ENCODE results near the gene RASA4B. TPM values are rescaled to one million over a fixed set of nuclear protein-coding genes. Genes with fewer than 3 reads are reported as not detected.
"Not testable (repeated sequence)": the region's sequence is repeated elsewhere in the genome, so short reads cannot be mapped to it uniquely, and the experiment has no call there.

Gene RASA4B
- total and polyA plus RNA-seq, 2 experiments from 2014 or later, result 0.99 to 1.5 TPM

DNA sequence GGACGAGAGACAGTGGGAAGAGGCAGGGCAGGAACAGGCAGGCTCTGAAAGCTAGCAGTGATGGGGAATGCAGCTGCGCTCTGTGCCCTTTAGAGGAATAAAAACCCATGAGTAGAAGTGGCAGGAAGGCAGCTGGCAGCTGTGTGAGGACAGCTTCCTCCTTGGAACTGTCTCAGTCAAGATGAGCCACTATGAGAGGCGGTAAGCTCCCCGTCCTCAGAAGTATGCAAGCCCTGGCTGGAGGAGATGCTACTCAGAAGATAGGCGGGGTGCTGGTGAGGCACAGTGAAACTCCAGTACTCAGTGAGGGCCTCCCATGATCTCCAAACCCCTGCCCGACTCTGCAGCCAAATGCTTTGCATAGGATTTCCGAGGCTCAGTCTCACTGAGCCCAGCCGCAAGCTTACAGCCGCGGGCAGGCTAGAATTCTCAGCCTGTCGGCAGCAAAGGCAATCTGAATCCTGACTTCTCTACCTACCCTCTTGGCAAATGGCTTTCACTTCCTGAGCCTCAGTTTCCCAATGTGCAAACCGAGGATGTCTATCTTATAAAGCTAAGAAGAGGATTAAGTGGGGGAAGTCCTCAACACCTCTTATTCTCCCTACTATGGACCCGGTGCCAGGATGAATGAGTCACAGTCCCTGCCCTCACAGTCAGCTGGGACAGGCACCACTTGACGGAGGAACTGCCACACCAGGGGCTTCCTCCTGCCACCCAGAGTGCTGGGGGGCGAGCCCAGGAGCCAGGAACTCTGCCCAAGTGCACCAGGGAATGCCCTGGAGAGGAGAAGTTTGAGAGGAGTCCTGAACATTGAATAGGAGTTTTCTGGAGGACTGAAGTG is 2.5 kb downstream of the RASA4B start:
- H3K36me3 ChIP-seq (ENCODE audit: insufficient read depth); H3K4me1 Mint-ChIP-seq; H3K79me2 ChIP-seq (replicated peaks; ENCODE audit: insufficient read depth); H3K27me3 Mint-ChIP-seq (ENCODE audit: insufficient read depth, low read depth, poor library complexity); H3K36me3 Mint-ChIP-seq (ENCODE audit: low read depth); H3K9me2 ChIP-seq (ENCODE audit: insufficient read depth); DNase-seq (ENCODE audit: low spot score); H4K20me1 ChIP-seq (replicated peaks; ENCODE audit: insufficient read depth); H3K4me2 ChIP-seq; H3K27ac Mint-ChIP-seq; ATAC-seq; H2AFZ ChIP-seq; H3K4me1 ChIP-seq (ENCODE audit: insufficient read depth); H3K4me3 ChIP-seq; H3F3A ChIP-seq (replicated peaks; ENCODE audit: low read depth); H3K27ac ChIP-seq (ENCODE audit: low read depth); H3K4me3 Mint-ChIP-seq; H3K9me3 Mint-ChIP-seq; H3K27me3 ChIP-seq (ENCODE audit: insufficient read depth): not testable (repeated sequence)

DNA sequence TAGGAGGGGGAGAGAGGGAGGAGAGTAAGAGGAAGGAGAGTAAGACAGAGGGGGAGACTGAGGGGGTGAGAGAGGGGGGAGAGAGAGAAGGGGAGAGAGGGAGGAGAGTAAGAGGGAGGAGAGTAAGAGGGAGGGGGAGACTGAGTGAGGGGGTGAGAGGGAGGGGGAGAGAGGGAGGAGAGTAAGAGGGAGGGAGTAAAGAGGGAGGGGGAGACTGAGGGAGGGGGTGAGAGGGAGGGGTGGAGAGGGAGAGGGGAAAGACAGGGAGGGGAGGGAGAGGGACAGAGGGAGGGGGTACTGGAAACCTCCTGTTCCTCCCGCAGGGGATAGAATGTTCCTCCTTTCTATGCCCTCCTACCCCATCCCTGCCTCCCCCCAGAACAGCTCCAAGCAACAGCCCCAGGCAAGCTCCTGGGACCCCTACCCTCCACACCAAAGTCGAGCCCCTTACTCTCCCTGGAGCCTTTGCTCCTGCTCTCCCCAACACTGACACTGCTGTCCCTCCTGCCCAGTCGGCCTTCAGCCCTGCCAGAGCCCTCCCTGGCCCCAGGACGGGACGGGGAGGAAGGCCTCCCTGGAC is 4.8 kb downstream of the RASA4B start:
- H3K9me2 ChIP-seq (ENCODE audit: insufficient read depth); H3K4me2 ChIP-seq; H4K20me1 ChIP-seq (replicated peaks; ENCODE audit: insufficient read depth); H3K27ac Mint-ChIP-seq; H3K79me2 ChIP-seq (replicated peaks; ENCODE audit: insufficient read depth); H3K36me3 Mint-ChIP-seq (ENCODE audit: low read depth); H3K27me3 Mint-ChIP-seq (ENCODE audit: insufficient read depth, low read depth, poor library complexity); H3K9me3 Mint-ChIP-seq; H3K4me3 Mint-ChIP-seq; H3K4me1 ChIP-seq (ENCODE audit: insufficient read depth); ATAC-seq; H3K4me1 Mint-ChIP-seq; H3F3A ChIP-seq (replicated peaks; ENCODE audit: low read depth); H3K4me3 ChIP-seq; H3K27ac ChIP-seq (ENCODE audit: low read depth); H3K36me3 ChIP-seq (ENCODE audit: insufficient read depth); H2AFZ ChIP-seq; H3K27me3 ChIP-seq (ENCODE audit: insufficient read depth): not testable (repeated sequence)
- peak; percentile 34 for DNase-seq (ENCODE audit: low spot score)

DNA sequence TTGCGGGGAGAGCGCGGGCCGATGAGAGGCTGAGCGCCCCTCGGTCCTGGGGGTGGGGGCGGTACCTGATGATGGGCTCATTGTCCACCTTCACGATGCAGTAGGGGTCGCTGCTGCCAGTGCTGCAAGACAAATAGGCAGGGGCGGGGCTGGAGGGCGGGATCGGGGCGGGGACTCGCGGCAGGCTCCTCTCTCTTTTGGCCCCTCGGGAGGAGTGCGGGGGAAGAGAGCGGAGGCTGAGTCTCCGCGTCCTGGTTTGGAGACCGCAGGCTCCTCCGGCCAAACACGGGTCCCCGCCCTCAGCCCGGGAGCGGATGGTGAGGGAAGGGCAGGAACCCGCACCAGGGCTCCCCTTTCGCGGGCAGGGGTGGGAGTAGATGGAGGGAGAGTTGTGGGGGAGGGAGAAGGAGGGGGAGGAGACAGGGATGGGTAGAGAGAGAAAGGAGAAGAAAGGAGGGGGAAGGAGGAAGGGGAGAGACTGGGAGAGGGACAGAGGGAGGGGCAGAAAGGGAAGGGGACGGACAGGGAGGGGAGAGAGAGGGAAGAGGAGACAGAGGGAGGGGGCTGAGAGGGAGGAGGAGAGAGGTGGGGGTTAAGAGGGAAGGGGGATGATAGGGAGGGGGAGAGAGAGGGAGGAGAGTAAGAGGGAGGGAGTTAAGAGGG is 5.6 kb downstream of the RASA4B start:
- not testable (repeated sequence) for H3K9me2 ChIP-seq (ENCODE audit: insufficient read depth); H3K9me3 Mint-ChIP-seq; H3K36me3 ChIP-seq (ENCODE audit: insufficient read depth); H3K27me3 Mint-ChIP-seq (ENCODE audit: insufficient read depth, low read depth, poor library complexity); H3K79me2 ChIP-seq (replicated peaks; ENCODE audit: insufficient read depth); H3K27ac Mint-ChIP-seq; H3F3A ChIP-seq (replicated peaks; ENCODE audit: low read depth); H3K4me1 ChIP-seq (ENCODE audit: insufficient read depth); H3K4me1 Mint-ChIP-seq; H3K4me3 ChIP-seq; H3K4me2 ChIP-seq; H3K27me3 ChIP-seq (ENCODE audit: insufficient read depth); H2AFZ ChIP-seq; H3K27ac ChIP-seq (ENCODE audit: low read depth); H4K20me1 ChIP-seq (replicated peaks; ENCODE audit: insufficient read depth); H3K36me3 Mint-ChIP-seq (ENCODE audit: low read depth); DNase-seq (ENCODE audit: low spot score); H3K4me3 Mint-ChIP-seq
- peak; percentile 74 for ATAC-seq

DNA sequence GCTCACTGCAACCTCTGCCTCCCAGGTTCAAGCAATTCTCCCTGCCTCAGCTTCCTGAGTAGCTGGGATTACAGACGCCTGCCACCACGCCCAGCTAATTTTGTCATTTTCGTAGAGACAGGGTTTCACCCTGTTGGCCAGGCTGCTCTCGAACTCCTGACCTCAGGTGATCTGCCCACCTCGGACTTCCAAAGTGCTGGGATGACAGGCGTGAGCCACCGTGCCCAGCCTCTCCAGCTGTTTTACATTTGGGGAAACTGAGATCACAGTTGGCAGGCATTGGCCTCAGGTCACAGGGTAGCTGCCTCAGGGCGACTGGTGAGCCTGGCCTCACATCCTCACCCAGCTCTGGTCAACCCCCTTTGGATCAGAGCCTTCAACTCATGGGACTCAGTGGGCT is 7.0 kb downstream of the RASA4B start:
- H3K36me3 ChIP-seq (ENCODE audit: insufficient read depth); H3K27me3 ChIP-seq (ENCODE audit: insufficient read depth); DNase-seq (ENCODE audit: low spot score); H3K27ac ChIP-seq (ENCODE audit: low read depth); H3K4me1 ChIP-seq (ENCODE audit: insufficient read depth); H3K4me3 Mint-ChIP-seq; H3K9me2 ChIP-seq (ENCODE audit: insufficient read depth); H3K36me3 Mint-ChIP-seq (ENCODE audit: low read depth); H3K9me3 Mint-ChIP-seq; H2AFZ ChIP-seq; H4K20me1 ChIP-seq (replicated peaks; ENCODE audit: insufficient read depth); H3K79me2 ChIP-seq (replicated peaks; ENCODE audit: insufficient read depth); H3K4me1 Mint-ChIP-seq; ATAC-seq; H3K4me3 ChIP-seq; H3F3A ChIP-seq (replicated peaks; ENCODE audit: low read depth); H3K27ac Mint-ChIP-seq; H3K4me2 ChIP-seq; H3K27me3 Mint-ChIP-seq (ENCODE audit: insufficient read depth, low read depth, poor library complexity): not testable (repeated sequence)

DNA sequence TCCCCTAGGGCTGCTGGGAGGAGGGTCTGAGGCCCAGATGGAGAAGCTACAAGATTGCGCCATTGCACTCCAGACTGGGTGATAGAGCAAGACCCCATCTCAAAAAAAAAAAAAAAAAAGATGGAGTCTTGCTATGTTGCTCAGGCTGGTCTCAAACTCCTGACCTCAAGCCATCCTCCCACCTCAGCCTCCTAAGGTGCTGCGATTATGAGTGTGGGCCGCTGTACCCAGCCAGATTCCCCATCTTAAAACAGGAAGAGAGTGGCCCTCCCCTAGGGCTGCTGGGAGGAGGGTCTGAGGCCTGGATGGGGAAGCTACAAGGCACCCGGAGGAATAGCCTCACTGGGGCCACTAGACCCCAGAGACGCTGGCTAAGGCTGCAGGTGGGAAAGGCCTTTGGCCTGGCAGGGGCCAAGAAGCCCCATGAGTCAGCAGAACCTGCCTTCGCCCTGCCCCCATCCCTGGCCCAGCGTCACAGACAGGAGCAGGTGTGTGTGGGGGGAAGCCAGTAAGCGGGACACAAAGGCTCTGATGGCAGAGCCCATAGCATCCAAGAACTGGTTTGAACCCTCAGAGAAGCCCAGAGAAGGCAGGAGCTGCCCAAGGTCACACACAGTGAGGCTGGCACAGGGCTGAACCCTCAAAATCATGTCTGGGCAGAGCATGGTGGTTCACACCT is 10.0 kb downstream of the RASA4B start:
- not testable (repeated sequence) for H3F3A ChIP-seq (replicated peaks; ENCODE audit: low read depth); H2AFZ ChIP-seq; H3K27me3 Mint-ChIP-seq (ENCODE audit: insufficient read depth, low read depth, poor library complexity); H3K27me3 ChIP-seq (ENCODE audit: insufficient read depth); H3K36me3 ChIP-seq (ENCODE audit: insufficient read depth); H3K9me2 ChIP-seq (ENCODE audit: insufficient read depth); ATAC-seq; H3K4me1 Mint-ChIP-seq; H3K27ac Mint-ChIP-seq; H3K36me3 Mint-ChIP-seq (ENCODE audit: low read depth); H3K79me2 ChIP-seq (replicated peaks; ENCODE audit: insufficient read depth); H3K27ac ChIP-seq (ENCODE audit: low read depth); H3K4me1 ChIP-seq (ENCODE audit: insufficient read depth); H4K20me1 ChIP-seq (replicated peaks; ENCODE audit: insufficient read depth); H3K4me2 ChIP-seq; H3K4me3 Mint-ChIP-seq; DNase-seq (ENCODE audit: low spot score); H3K4me3 ChIP-seq; H3K9me3 Mint-ChIP-seq

DNA sequence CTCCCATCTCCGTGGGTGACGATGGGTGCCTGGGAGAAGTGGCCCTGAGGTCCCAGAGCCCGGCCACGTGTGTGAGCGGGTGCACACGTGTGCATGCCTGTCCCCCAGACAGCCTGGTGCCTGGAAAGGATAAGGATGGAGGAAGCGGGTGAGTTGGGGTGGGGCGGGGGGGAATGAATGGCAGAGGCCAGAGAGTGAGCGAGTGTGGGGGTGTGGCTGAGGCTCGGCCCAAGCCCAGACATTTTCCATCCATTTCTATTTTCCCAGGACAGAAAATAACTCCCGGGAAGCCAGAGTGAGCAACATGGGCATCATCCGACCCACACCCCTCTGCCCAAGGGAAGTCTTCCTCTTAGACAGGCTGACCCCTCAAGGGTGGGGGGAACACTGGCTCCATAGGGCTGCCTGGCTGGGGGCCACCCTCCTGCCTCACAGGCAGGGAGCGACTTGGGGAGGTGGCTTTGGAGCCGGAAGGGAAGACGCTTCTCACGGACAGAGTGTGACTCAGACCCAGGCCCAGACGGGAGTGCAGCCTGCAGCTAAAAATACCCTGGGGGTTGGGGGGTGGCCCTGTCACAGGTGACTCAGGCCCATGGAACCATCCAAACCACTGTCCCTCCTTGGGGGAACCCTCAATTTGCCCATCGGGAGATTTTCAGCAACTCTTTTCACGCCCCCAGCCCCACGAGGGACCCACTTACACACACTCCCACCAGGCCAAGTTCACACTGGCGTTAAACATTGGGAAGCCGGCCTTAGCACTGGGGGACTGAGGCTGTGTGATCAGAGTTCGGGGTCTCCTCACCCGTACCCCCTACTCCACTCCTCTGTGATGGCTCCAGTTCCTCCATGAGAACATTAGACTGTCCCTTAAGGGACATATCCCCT is 12.0 kb downstream of the RASA4B start:
- not testable (repeated sequence) for H3K27me3 ChIP-seq (ENCODE audit: insufficient read depth); H3K4me3 Mint-ChIP-seq; H3F3A ChIP-seq (replicated peaks; ENCODE audit: low read depth); H2AFZ ChIP-seq; H3K4me1 Mint-ChIP-seq; H3K27ac Mint-ChIP-seq; H3K4me1 ChIP-seq (ENCODE audit: insufficient read depth); H3K4me2 ChIP-seq; H3K79me2 ChIP-seq (replicated peaks; ENCODE audit: insufficient read depth); H3K27me3 Mint-ChIP-seq (ENCODE audit: insufficient read depth, low read depth, poor library complexity); H3K36me3 ChIP-seq (ENCODE audit: insufficient read depth); H3K4me3 ChIP-seq; H3K36me3 Mint-ChIP-seq (ENCODE audit: low read depth); H3K9me3 Mint-ChIP-seq; H4K20me1 ChIP-seq (replicated peaks; ENCODE audit: insufficient read depth); DNase-seq (ENCODE audit: low spot score); H3K9me2 ChIP-seq (ENCODE audit: insufficient read depth); H3K27ac ChIP-seq (ENCODE audit: low read depth)
- ATAC-seq, result peak; percentile 48; the same call in 2 of the 3 replicates
